ENCODE measurements around the gene DMXL1. TPM values are rescaled to one million over a fixed set of nuclear protein-coding genes. Genes with fewer than 3 reads are reported as not detected.
"Not testable (repeated sequence)": the region's sequence is repeated elsewhere in the genome, so short reads cannot be mapped to it uniquely, and the experiment has no call there.

DMXL1 gene
- total RNA-seq, 1 experiment from 2014 or later: 20.6 TPM

GRCh38 chr5:119074419-119074818 is 3.5 kb downstream of the DMXL1 start:
- intact Hi-C loops (cut with micrococcal nuclease): loop anchor here (5.0 kb wide), 1 partner anchor 52 kb away; no protein-coding TSS in a partner anchor
- POLR2A ChIA-PET (ENCODE audit: unreplicated experiment): no interaction called here
- Histone ChIP-seq H3K9me2 (replicated peaks; ENCODE audit: low read length) (no peaks in the 10 kb centered on the region), H3K4me2 (ENCODE audit: low read length) (no peak overlapping the region), H3F3A (ENCODE audit: low read length, unreplicated experiment) (no peaks in the 10 kb centered on the region), H3K79me2 (ENCODE audit: low read length) (peaks cover 76% of the 10 kb centered on the region), H3K27ac (ENCODE audit: low read length) (no peak overlapping the region), H3K9ac (ENCODE audit: low read length) (no peak overlapping the region), H3K4me3 (ENCODE audit: low read length) (no peak overlapping the region), H4K20me1 (ENCODE audit: low read length) (no peaks in the 10 kb centered on the region), H2AFZ (ENCODE audit: low read length) (no peak overlapping the region), H3K27me3 (ENCODE audit: low read length) (no peaks in the 10 kb centered on the region), H3K9me3 (ENCODE audit: low read length) (no peaks in the 10 kb centered on the region), H3K4me1 (ENCODE audit: insufficient read depth, low read length) (peaks cover 11% of the 10 kb centered on the region), H3K36me3 (ENCODE audit: low read depth, low read length) (no peaks in the 10 kb centered on the region)
- no TSS peak for BruUV-seq (replicated peaks)
- CTCF ChIA-PET: no interaction called here
- ATAC-seq (no peak), DNase-seq (no peak)
- TF ChIP-seq CTCF (conservative IDR thresholded peaks at IDR 0.05; ENCODE audit: low read depth, low read length) (no peak), EZH2phosphoT487 (IDR thresholded peaks at IDR 0.05; ENCODE audit: borderline replicate concordance, low read length) (no peak), EZH2 (IDR thresholded peaks at IDR 0.05; ENCODE audit: low read length, unreplicated experiment) (no peak)

- H3K4me3 ChIP-seq (ENCODE audit: low read length); DNase-seq; CTCF ChIA-PET; BruUV-seq (replicated peaks); H2AFZ ChIP-seq (ENCODE audit: low read length); H3F3A ChIP-seq (ENCODE audit: low read length, unreplicated experiment); intact Hi-C loops (cut with micrococcal nuclease); H3K9ac ChIP-seq (ENCODE audit: low read length); ATAC-seq; H3K9me3 ChIP-seq (ENCODE audit: low read length); H3K27ac ChIP-seq (ENCODE audit: low read length); H3K4me2 ChIP-seq (ENCODE audit: low read length); H4K20me1 ChIP-seq (ENCODE audit: low read length); H3K36me3 ChIP-seq (ENCODE audit: low read depth, low read length); H3K27me3 ChIP-seq (ENCODE audit: low read length); POLR2A ChIA-PET (ENCODE audit: unreplicated experiment); H3K9me2 ChIP-seq (replicated peaks; ENCODE audit: low read length): not testable (repeated sequence)
- Histone ChIP-seq H3K4me1 (ENCODE audit: insufficient read depth, low read length) (peaks cover 11% of the 10 kb centered on the region), H3K79me2 (ENCODE audit: low read length) (peaks cover 83% of the 10 kb centered on the region)
Measured at GRCh38 chr5:119075269-119075668, 4.4 kb downstream of the DMXL1 start.

- Histone ChIP-seq H3K9ac (ENCODE audit: low read length) (no peak overlapping the region), H3K4me1 (ENCODE audit: insufficient read depth, low read length) (peaks cover 11% of the 10 kb centered on the region), H3K9me2 (replicated peaks; ENCODE audit: low read length) (no peaks in the 10 kb centered on the region), H4K20me1 (ENCODE audit: low read length) (peaks cover 2% of the 10 kb centered on the region; the same call in 1 of the 2 replicates), H3K79me2 (ENCODE audit: low read length) (peaks cover 91% of the 10 kb centered on the region), H3K4me3 (ENCODE audit: low read length) (no peak overlapping the region), H3K9me3 (ENCODE audit: low read length) (no peaks in the 10 kb centered on the region), H3K27ac (ENCODE audit: low read length) (no peak overlapping the region), H2AFZ (ENCODE audit: low read length) (no peak overlapping the region), H3K36me3 (ENCODE audit: low read depth, low read length) (no peaks in the 10 kb centered on the region), H3K27me3 (ENCODE audit: low read length) (no peaks in the 10 kb centered on the region), H3K4me2 (ENCODE audit: low read length) (no peak overlapping the region), H3F3A (ENCODE audit: low read length, unreplicated experiment) (no peaks in the 10 kb centered on the region)
- TF ChIP-seq EZH2 (IDR thresholded peaks at IDR 0.05; ENCODE audit: low read length, unreplicated experiment): no peak
- TF ChIP-seq CTCF (conservative IDR thresholded peaks at IDR 0.05; ENCODE audit: low read depth, low read length): no peak
- TF ChIP-seq EZH2phosphoT487 (IDR thresholded peaks at IDR 0.05; ENCODE audit: borderline replicate concordance, low read length): no peak
- intact Hi-C loops (cut with micrococcal nuclease): no loop called here
- no TSS peak for BruUV-seq (replicated peaks)
- POLR2A ChIA-PET (ENCODE audit: unreplicated experiment): no interaction called here
- CTCF ChIA-PET: interaction anchor here (0.6 kb wide), 1 partner anchor 179 kb away, joined by 3 read pairs; no protein-coding TSS in a partner anchor
- ATAC-seq: no peak
- no peak for DNase-seq
Measured at GRCh38 chr5:119076080-119076479, 5.2 kb downstream of the DMXL1 start.
